Brain microvascular endothelial cell (primary cell): ENCODE measurements around the gene ARHGAP21.

ENCODE experiments used
- DNase-seq: peaks from one replicate; pipeline ENCODE4 v3.0.0-alpha.2; 2020
- H3K27ac ChIP-seq: fragments of 250-450 bp; sonication (Bioruptor Pico); 2 replicates; pipeline ENCODE4 v1.5.1; 2020; ENCODE audit warnings: mild to moderate bottlenecking, moderate library complexity
- H3K27me3 ChIP-seq: fragments of 250-450 bp; sonication (Bioruptor Pico); replicated peaks from 2 replicates; pipeline ENCODE4 v1.5.1; 2020; ENCODE audit warnings: mild to moderate bottlenecking
- H3K36me3 ChIP-seq: fragments of 250-450 bp; sonication (Bioruptor Pico); replicated peaks from 2 replicates; pipeline ENCODE4 v1.5.1; 2020; ENCODE audit warnings: mild to moderate bottlenecking
- H3K4me3 ChIP-seq: 2 replicates; pipeline ENCODE4 v1.5.1; 2011; ENCODE audit warnings: low read depth, mild to moderate bottlenecking, control low read depth, low read length, moderate library complexity
- CTCF ChIP-seq: IDR thresholded peaks from 2 replicates; pipeline ENCODE4 v1.5.1; 2011; ENCODE audit warnings: low read depth, mild to moderate bottlenecking, moderate library complexity, low read length, control low read depth, inconsistent platforms; ENCODE audit errors: missing control alignments
- in situ Hi-C: cut with HindIII; loops from 2 replicates; pipeline ENCODE4 v1.10.0; 2017; ENCODE audit warnings: low sequenced_read_pairs, low pct_ligation_motif_present

Gene ARHGAP21

GRCh38 chr10:24724381-24725228 is 918 bp upstream of the ARHGAP21 start:
- in situ Hi-C loops, result no loop called here

GRCh38 chr10:24723386-24723787 is 300 bp downstream of the ARHGAP21 start:
- DNase-seq, result no peak
- Histone ChIP-seq H3K27ac (peak overlapping the region; percentile 80), H3K4me3 (peak overlapping the region; percentile 72), H3K27me3 (no peaks in the 10 kb centered on the region), H3K36me3 (no peaks in the 10 kb centered on the region)
- no peak for TF ChIP-seq CTCF
- in situ Hi-C loops, result no loop called here

More at GRCh38 chr10:24724381-24725228, 918 bp upstream of the ARHGAP21 start:
- no peak for TF ChIP-seq CTCF
- Histone ChIP-seq H3K4me3 (peak overlapping the region; percentile 65), H3K27me3 (no peaks in the 10 kb centered on the region), H3K36me3 (no peaks in the 10 kb centered on the region), H3K27ac (peak overlapping the region; percentile 79)
- peak; percentile 95 for DNase-seq

- Histone ChIP-seq H3K27me3 (no peaks in the 10 kb centered on the region), H3K27ac (peak overlapping the region; percentile 80), H3K36me3 (no peaks in the 10 kb centered on the region), H3K4me3 (peak overlapping the region; percentile 72)
- in situ Hi-C loops, result no loop called here
- DNase-seq, result peak; percentile 20
- TF ChIP-seq CTCF, result peak; percentile 14
Observed at GRCh38 chr10:24722676-24723385, 856 bp downstream of the ARHGAP21 start.

- DNase-seq, result no peak
- H3K27ac ChIP-seq, result peak overlapping the region; percentile 80
- H3K27me3 ChIP-seq, result no peaks in the 10 kb centered on the region
- H3K36me3 ChIP-seq, result no peaks in the 10 kb centered on the region
- H3K4me3 ChIP-seq, result peak overlapping the region; percentile 72
- in situ Hi-C loops, result no loop called here
- TF ChIP-seq CTCF, result no peak
Observed at GRCh38 chr10:24722131-24722675, 1.5 kb downstream of the ARHGAP21 start.

GRCh38 chr10:24721229-24722106 is 2.2 kb downstream of the ARHGAP21 start:
- Histone ChIP-seq H3K27ac (peak overlapping the region; percentile 80), H3K27me3 (no peaks in the 10 kb centered on the region), H3K4me3 (peak overlapping the region; percentile 72), H3K36me3 (no peaks in the 10 kb centered on the region)
- in situ Hi-C loops, result no loop called here
- no peak for TF ChIP-seq CTCF
- no peak for DNase-seq
